Rectal smooth muscle tissue (tissue), 1 donor: ENCODE data around the gene MYH10.

Experiments
- H3K27ac ChIP-seq: one replicate; pipeline ENCODE4 v1.7.0; 2013; ENCODE audit warnings: low read depth, low read length, inconsistent platforms
- H3K27me3 ChIP-seq: one replicate; pipeline ENCODE4 v1.7.0; 2013; ENCODE audit warnings: low read length; ENCODE audit not compliant: control insufficient read depth, insufficient read depth
- H3K36me3 ChIP-seq: one replicate; pipeline ENCODE4 v1.7.0; 2013; ENCODE audit warnings: low read length; ENCODE audit not compliant: control insufficient read depth, insufficient read depth
- H3K4me1 ChIP-seq: one replicate; pipeline ENCODE4 v1.7.0; 2013; ENCODE audit warnings: low read length; ENCODE audit not compliant: control insufficient read depth, insufficient read depth
- H3K4me3 ChIP-seq: one replicate; pipeline ENCODE4 v1.7.0; 2013; ENCODE audit warnings: low read length
- H3K9ac ChIP-seq: one replicate; pipeline ENCODE4 v1.7.0; 2013; ENCODE audit warnings: low read length

The MYH10 gene

DNA sequence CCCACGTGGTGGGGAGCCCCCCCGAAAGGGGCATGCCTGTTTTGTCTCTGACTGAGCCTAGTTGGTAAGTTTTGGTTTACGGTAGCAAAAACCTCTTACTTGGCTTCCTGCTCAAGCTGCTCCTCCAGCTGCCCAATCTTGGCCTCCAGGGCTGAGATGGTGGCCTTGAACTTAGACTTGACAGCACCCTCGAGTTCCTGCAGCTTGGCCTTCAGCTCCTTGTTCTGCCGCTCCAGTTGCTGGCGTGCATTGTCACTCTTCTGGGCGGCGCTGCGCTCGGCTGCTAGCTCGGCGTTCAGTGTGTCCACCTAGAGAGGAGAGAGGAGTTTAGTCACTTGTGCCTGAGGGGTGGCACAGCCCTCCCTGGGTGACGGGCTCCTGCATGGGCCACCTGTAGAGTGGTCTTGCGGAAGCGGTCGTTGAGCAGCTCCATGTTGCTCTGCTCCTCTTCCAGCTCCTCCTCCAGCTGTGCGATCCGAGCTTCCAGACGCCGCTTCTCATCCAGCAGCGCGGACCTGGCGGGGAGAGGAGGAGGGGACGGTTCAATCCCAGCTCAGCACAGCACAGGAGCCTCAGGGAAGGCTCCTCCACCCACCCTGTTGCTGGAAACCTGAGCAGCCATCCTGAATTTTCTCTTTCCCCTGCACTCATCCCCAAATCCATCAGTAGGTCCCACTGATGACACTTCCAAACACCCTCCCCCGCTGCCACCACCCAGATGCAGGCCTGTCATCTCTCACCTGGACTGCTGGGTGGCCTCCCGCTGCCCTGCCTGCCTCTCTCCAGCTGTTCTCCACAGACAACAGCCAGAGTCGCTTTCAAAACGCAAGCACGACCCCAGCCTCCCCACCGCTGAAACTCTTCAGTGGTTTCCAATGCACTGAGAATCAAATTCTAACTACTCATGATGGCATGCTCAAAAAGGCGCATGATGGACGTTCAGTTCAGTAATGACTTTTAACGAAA lies 150.2 kb downstream of the MYH10 start:
- Histone ChIP-seq H3K36me3 (peaks cover 23% of the 10 kb centered on the region), H3K27me3 (no peaks in the 10 kb centered on the region), H3K4me1 (peaks cover 9% of the 10 kb centered on the region), H3K27ac (peak overlapping the region; percentile 45), H3K9ac (no peak overlapping the region), H3K4me3 (no peak overlapping the region)

DNA sequence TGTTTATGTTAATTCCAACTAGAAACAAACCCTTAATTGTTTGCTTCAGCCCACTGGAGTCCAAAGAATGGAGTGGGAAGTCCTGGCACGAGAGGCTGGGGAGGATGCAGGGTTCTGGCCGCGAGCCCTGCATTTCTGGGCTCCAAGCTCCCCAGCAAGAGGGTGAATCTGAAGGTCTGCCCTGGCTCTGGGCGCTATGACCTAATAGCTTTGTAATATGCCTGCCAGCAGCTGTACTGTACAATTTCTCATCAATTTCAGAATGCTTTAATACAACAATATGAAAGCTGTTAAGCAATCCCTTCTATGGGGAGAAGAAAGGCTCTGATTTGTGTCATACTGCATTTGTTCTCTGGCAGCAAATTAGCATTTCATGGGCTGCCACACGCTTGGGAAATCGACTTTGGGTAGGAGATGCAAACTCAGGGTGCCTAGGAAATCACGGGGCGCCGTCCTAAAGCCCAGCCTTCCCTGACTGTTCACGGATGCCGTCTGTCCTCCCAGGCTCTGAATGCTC lies 151.0 kb downstream of the MYH10 start:
- Histone ChIP-seq H3K27ac (peak overlapping the region; percentile 45), H3K4me1 (peaks cover 9% of the 10 kb centered on the region), H3K36me3 (peaks cover 29% of the 10 kb centered on the region), H3K27me3 (no peaks in the 10 kb centered on the region), H3K4me3 (no peak overlapping the region), H3K9ac (no peak overlapping the region)

DNA sequence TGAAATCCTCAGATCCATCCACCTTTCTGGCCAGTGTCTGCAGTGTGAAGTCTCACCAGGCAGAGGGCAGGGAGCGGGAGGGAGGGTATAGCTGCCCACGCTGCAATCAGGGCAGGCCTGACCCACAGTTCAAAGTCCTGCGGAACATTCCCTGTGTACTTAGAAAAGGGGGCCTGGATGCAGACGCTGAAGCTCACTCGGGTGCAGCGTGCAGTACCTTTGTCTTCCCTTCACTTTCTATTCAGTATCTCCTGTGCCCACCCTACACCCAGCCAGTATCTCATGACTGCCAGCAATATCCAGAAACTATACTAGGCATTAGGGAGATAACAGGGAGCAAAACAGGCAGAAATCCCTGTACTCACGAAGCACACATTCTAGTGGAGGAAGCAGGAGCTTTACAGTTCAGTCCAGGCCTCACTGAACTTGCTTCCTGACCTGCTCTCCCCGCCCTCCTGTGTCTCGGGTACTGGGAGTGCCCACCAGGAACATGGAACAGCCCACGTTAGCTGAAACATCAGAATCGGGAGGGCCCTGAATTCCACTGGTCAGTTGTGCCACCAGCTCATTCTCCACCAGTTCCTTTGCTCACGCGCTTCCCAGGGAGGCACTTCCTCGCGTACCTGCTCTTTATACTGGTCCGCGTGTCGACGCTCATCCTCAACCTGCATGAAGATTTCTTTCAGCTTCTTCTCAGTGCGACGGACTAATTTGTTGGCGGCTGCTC lies 152.6 kb downstream of the MYH10 start:
- no peak overlapping the region for H3K9ac ChIP-seq
- peaks cover 26% of the 10 kb centered on the region for H3K36me3 ChIP-seq
- H3K27ac ChIP-seq: no peak overlapping the region
- peaks cover 9% of the 10 kb centered on the region for H3K4me1 ChIP-seq
- no peaks in the 10 kb centered on the region for H3K27me3 ChIP-seq
- no peak overlapping the region for H3K4me3 ChIP-seq

DNA sequence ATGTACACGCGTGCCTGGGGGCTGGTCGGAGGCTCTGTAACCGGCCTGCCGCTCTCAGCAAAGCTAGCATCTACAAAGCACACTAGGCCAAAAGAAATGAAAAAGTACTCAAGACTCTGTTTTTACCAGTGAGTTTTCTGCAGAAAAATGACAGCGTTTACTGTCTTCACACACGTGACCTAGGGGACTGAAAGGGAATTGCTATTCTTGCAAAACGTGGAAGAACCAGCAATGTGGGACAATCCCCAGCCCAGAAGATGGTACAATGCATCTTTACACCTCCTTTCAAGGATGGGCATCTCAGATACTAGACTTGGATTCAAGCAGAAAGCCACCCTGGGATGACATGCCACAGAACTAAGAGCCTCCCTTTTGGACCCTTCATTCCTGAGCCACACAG lies 153.4 kb downstream of the MYH10 start:
- Histone ChIP-seq H3K27ac (no peak overlapping the region), H3K4me1 (peaks cover 9% of the 10 kb centered on the region), H3K36me3 (peaks cover 26% of the 10 kb centered on the region), H3K4me3 (no peak overlapping the region), H3K9ac (no peak overlapping the region), H3K27me3 (no peaks in the 10 kb centered on the region)

DNA sequence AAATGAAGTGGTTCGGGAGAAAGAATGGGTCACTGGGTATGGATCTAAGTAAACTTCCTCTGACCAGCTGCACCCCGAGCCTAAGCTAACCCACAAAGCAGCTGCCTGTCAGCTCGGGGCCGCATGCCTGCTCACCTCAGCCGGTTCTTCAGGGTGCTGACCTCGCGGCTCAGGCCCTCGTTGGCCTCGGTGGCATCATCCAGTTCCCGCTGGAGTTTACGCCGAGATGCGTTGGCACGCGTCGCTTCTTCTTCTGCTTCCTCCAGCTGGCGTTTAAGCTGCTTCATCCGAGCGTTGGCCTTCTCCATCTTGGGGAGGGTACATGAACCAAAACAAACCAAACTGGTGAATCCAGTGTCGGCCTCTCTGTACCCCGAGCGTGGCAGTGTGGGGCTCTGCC lies 153.8 kb downstream of the MYH10 start:
- no peaks in the 10 kb centered on the region for H3K27me3 ChIP-seq
- no peak overlapping the region for H3K9ac ChIP-seq
- no peak overlapping the region for H3K4me3 ChIP-seq
- peaks cover 9% of the 10 kb centered on the region for H3K4me1 ChIP-seq
- H3K27ac ChIP-seq: no peak overlapping the region
- H3K36me3 ChIP-seq: peaks cover 29% of the 10 kb centered on the region

DNA sequence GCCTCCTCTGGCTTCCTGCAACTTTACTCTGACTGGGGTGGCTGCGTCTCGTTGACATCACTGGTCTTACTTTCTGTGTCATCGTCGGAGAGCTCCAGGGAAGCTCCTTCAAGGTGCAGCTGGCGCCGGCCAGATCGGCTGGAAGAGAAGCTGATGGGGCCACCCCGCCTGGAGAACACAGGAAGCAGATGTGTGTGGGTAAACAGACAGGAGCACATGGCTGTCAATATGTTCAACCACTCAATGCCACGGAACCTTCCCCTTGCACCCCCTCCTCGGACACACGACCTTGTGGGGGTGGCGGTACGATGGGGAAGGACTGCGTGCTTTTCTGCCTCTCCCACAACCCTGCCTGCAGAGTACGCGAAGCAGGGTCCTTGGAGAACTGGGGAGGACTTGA lies 154.7 kb downstream of the MYH10 start:
- Histone ChIP-seq H3K27me3 (no peaks in the 10 kb centered on the region), H3K27ac (no peak overlapping the region), H3K36me3 (peaks cover 30% of the 10 kb centered on the region), H3K4me3 (no peak overlapping the region), H3K4me1 (peaks cover 9% of the 10 kb centered on the region), H3K9ac (no peak overlapping the region)

DNA sequence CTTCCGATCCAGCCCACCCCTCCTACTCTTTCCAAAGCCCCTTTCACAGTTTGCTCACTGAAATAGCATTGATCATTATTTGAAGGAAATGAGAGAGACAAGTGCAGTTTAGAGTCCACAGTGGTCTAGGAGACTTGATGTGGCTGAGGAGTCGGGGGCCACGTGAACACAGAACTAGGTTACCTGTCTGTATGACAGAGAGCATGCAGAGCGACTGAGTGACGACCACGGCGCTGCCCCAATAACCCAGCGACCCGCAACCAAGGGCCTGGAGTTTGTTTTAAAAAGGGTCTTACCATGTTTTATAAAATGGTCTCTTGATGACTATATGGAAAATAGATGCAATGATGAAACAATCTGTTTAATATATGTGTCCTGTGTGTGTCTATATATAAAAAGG lies 155.3 kb downstream of the MYH10 start:
- Histone ChIP-seq H3K27me3 (no peaks in the 10 kb centered on the region), H3K4me1 (peaks cover 8% of the 10 kb centered on the region), H3K36me3 (peaks cover 30% of the 10 kb centered on the region), H3K9ac (no peak overlapping the region), H3K4me3 (no peak overlapping the region), H3K27ac (no peak overlapping the region)

DNA sequence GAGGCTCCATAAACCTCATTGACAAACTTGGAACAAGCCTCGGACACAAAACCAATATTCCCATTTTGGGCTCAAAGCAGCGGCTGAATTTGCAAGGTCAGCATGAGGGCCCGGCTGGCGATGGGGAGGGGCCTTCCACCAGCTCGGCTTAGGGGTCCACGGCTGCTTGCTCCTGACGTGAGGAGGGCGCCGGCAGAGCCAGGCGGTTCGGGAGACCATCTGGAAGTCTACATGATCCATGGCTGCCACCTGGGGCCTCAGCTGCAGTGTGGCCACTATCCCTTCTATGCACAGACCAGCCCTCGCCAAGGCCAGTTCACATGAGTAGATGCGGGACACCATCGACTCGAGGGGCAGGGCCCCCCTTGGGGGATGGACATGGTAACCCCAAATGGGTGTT lies 155.7 kb downstream of the MYH10 start:
- H3K9ac ChIP-seq: no peak overlapping the region
- no peak overlapping the region for H3K4me3 ChIP-seq
- peaks cover 30% of the 10 kb centered on the region for H3K36me3 ChIP-seq
- no peaks in the 10 kb centered on the region for H3K27me3 ChIP-seq
- H3K4me1 ChIP-seq: peaks cover 4% of the 10 kb centered on the region
- H3K27ac ChIP-seq: no peak overlapping the region

DNA sequence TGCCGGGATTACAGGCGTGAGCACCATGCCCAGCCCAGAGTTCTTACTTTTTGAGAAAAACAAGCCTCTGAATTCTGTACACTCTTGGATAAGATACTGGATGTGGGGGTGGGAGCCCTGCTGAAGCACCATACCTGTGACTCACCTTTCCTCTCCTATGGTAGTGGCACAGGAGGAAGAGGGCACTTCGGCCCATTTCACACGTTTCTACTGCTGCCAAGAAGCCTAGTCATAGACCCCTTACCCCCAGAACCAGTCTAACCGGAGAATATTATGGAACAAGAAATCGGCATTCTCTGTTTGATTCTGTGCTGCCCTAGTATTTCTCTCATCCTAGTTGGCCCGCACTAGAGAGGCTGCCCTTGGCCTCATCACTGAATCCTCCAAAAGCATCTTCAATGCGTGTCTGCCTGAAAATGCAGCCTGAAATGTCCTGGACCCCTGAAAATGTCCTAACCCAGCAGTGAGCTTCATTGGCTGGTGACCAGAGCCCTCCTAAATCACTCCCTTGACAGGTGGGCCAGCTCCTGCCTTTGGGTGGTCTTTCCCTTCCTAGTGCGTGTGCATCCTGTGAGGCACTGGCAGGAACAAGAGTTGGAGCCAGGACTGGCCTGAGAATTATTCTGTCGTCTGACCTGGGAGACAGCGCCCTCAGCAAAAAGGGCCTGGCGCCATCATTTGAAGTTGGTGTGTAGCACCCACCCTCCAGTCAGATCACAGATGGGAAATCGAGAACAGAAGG lies 156.9 kb downstream of the MYH10 start:
- Histone ChIP-seq H3K36me3 (peaks cover 30% of the 10 kb centered on the region), H3K4me1 (no peaks in the 10 kb centered on the region), H3K27ac (no peak overlapping the region)

DNA sequence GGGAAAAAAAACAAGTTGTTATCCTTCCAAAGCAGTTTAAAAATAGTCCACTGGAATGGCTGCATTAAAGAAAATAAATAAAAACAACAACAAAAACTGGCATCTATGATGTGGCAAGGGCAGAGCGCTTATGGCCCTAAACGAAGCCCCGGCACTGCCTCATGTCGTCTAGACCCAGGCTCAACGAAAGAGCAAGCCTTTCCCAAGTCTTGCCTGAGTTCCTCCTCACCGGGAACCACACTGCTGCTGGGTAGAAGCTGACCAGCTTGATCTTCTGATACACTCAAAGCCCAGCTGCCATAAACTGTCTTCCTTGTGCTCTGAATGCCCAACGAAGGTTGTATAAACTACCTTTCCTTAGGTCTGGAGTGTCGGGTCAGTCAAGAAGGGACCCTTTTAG lies 157.9 kb downstream of the MYH10 start:
- H3K36me3 ChIP-seq: peaks cover 39% of the 10 kb centered on the region
- no peak overlapping the region for H3K27ac ChIP-seq
- H3K27me3 ChIP-seq: no peaks in the 10 kb centered on the region
- no peak overlapping the region for H3K9ac ChIP-seq
- no peaks in the 10 kb centered on the region for H3K4me1 ChIP-seq
- no peak overlapping the region for H3K4me3 ChIP-seq

More for the DNA sequence above, 156.9 kb downstream of the MYH10 start:
- H3K9ac ChIP-seq: no peak overlapping the region
- H3K4me3 ChIP-seq: no peak overlapping the region
- H3K27me3 ChIP-seq: no peaks in the 10 kb centered on the region

DNA sequence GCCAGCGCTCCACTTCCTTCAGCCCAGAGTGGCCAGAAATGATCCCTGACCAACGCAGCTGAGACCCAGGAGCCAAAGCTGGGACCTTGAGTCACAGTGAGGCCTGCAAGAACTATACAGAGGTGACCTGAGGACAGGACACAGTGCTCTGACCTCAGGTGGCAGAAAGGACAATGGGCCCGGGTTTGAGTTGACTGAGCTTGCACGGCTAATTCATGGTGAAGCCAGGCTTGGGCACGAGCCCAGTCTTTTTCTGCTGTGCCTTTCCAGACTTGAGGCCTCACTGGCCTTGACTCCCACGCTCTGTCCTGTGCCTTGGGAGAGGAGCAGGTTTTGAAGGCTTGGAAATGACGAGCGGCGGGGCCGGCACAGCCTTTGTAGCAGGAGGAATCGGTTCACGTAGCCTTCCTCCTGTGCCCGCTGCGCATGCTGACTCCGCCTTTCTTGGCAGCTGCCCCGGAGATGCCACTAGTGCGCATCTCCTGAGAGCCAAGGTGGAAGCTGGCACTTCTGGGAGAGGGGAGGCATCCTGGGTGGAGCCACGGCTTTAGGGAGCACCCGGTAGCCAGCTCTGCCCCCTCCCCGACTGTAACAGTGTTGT lies 160.0 kb downstream of the MYH10 start:
- Histone ChIP-seq H3K36me3 (peaks cover 36% of the 10 kb centered on the region), H3K27me3 (no peaks in the 10 kb centered on the region), H3K4me1 (peaks cover 4% of the 10 kb centered on the region), H3K27ac (no peak overlapping the region), H3K4me3 (no peak overlapping the region), H3K9ac (no peak overlapping the region)

DNA sequence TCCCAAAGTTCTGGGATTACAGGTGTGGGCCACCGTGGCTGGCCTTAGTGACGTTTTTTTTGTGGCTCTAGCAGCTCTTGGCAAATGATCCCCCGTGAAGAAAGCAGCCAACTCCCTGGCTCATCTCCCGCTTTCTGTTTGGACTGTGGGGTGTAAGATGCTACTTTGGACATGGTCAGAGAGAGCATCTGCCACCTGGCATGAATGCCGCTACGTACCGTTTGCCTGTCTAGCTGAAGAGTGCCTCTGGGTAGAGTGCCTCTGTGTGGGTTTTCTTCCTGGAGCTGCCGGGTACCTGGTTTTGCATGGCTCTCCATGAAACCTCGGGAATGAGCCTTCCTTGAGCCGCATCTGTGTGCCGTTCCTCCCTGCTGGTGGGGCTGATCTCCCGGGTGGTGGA lies 160.6 kb downstream of the MYH10 start:
- Histone ChIP-seq H3K36me3 (peaks cover 35% of the 10 kb centered on the region), H3K4me3 (no peak overlapping the region), H3K4me1 (peaks cover 4% of the 10 kb centered on the region), H3K27me3 (no peaks in the 10 kb centered on the region), H3K9ac (no peak overlapping the region), H3K27ac (no peak overlapping the region)
